Muscle layer of duodenum (tissue), 2 donors: ENCODE data around the gene LCLAT1.

Experiments
- H3K27ac ChIP-seq: one replicate; pipeline ENCODE4 v1.7.0; 2013; ENCODE audit warnings: mild to moderate bottlenecking, low read length
- H3K27me3 ChIP-seq: one replicate; pipeline ENCODE4 v1.7.0; 2013; ENCODE audit warnings: low read depth, mild to moderate bottlenecking, control low read depth, low read length
- H3K36me3 ChIP-seq, 2 donors: one replicate each; pipeline ENCODE4 v1.7.0; 2013; ENCODE audit warnings: low read length in 2 of 2, control low read depth in 1 of 2, mild to moderate bottlenecking in 1 of 2; ENCODE audit not compliant: insufficient read depth in 2 of 2, control insufficient read depth in 1 of 2
- H3K4me1 ChIP-seq, 2 donors: one replicate each; pipeline ENCODE4 v1.7.0; 2013; ENCODE audit warnings: low read length in 2 of 2, mild to moderate bottlenecking in 2 of 2, control low read depth in 1 of 2, moderate library complexity in 1 of 2; ENCODE audit not compliant: insufficient read depth in 2 of 2, control insufficient read depth in 1 of 2
- H3K4me3 ChIP-seq, 2 donors: one replicate each; pipeline ENCODE4 v1.7.0; 2013; ENCODE audit warnings: low read length in 2 of 2, low read depth in 1 of 2, mild to moderate bottlenecking in 1 of 2
- H3K9me3 ChIP-seq, 2 donors: one replicate each; pipeline ENCODE4 v1.7.0; 2013; ENCODE audit warnings: low read length in 2 of 2, control low read depth in 1 of 2, mild to moderate bottlenecking in 1 of 2; ENCODE audit not compliant: control insufficient read depth in 1 of 2
- donor health status: healthy.

The LCLAT1 gene

GRCh38 chr2:30691091-30691947 lies 244.3 kb downstream of the LCLAT1 start:
- H3K36me3 ChIP-seq: no peaks in the 10 kb centered on the region
- peaks cover 0 to 15% of the 10 kb centered on the region in 2 donors for H3K4me1 ChIP-seq
- no peaks in the 10 kb centered on the region for H3K9me3 ChIP-seq
- no peaks in the 10 kb centered on the region for H3K27me3 ChIP-seq
- no peak overlapping the region for H3K4me3 ChIP-seq
- H3K27ac ChIP-seq: no peak overlapping the region

- no peak overlapping the region for H3K4me3 ChIP-seq
- H3K27ac ChIP-seq: no peak overlapping the region
- no peaks in the 10 kb centered on the region for H3K27me3 ChIP-seq
- H3K9me3 ChIP-seq: no peaks in the 10 kb centered on the region
- peaks cover 0 to 15% of the 10 kb centered on the region in 2 donors for H3K4me1 ChIP-seq
- no peaks in the 10 kb centered on the region for H3K36me3 ChIP-seq
Measured at GRCh38 chr2:30691948-30692828, 245.1 kb downstream of the LCLAT1 start.

- Histone ChIP-seq H3K9me3 (no peaks in the 10 kb centered on the region), H3K27ac (no peak overlapping the region), H3K27me3 (no peaks in the 10 kb centered on the region), H3K4me1 (peaks cover 0 to 15% of the 10 kb centered on the region in 2 donors), H3K36me3 (no peaks in the 10 kb centered on the region), H3K4me3 (no peak overlapping the region)
Measured at GRCh38 chr2:30692829-30693275, 245.8 kb downstream of the LCLAT1 start.
